Fibroblast of lung (primary cell): ENCODE results near the gene HLA-DMA. TPM values are rescaled to one million over a fixed set of nuclear protein-coding genes. Genes with fewer than 3 reads are reported as not detected.

Source experiments
- DNase-seq, 2 donors: peaks; one replicate each; pipeline versions ENCODE4 v3.0.0 to v3.0.0-alpha.2; 2010; ENCODE audit warnings: low read depth in 2 of 2
- H2AFZ ChIP-seq: 2 replicates; pipeline ENCODE4 v1.5.1; 2012; ENCODE audit warnings: low read length, control low read depth, inconsistent platforms
- H3K27ac ChIP-seq: 2 replicates; pipeline ENCODE4 v1.5.1; 2011; ENCODE audit warnings: low read length, control low read depth; ENCODE audit not compliant: insufficient read depth
- H3K27me3 ChIP-seq: 2 replicates; pipeline ENCODE4 v1.5.1; 2011; ENCODE audit warnings: mild to moderate bottlenecking, low read length; ENCODE audit not compliant: control insufficient read depth, insufficient read depth
- H3K36me3 ChIP-seq: 2 replicates; pipeline ENCODE4 v1.5.1; 2011; ENCODE audit warnings: low read length; ENCODE audit not compliant: control insufficient read depth, insufficient read depth
- H3K4me1 ChIP-seq: 2 replicates; pipeline ENCODE4 v1.5.1; 2011; ENCODE audit warnings: low read length; ENCODE audit not compliant: control insufficient read depth, insufficient read depth; ENCODE audit errors: extremely low read depth
- H3K4me2 ChIP-seq: 2 replicates; pipeline ENCODE4 v1.5.1; 2011; ENCODE audit warnings: low read length, control low read depth; ENCODE audit not compliant: insufficient read depth; ENCODE audit errors: extremely low read depth
- H3K4me3 ChIP-seq, 4 experiments: fragments of 200-600 bp in 1 of 4; sonication (generic) in 1 of 4; replicated peaks in 1 of 4; 2 replicates each; pipeline ENCODE4 v1.5.1; 2011 to 2016; ENCODE audit warnings: low read length in 4 of 4, low read depth in 3 of 4, mild to moderate bottlenecking in 3 of 4, control low read depth in 2 of 4, inconsistent platforms in 1 of 4, mixed read lengths in 1 of 4; ENCODE audit not compliant: insufficient read depth in 1 of 4; ENCODE audit errors: control extremely low read depth in 1 of 4
- H3K79me2 ChIP-seq: 2 replicates; pipeline ENCODE4 v1.5.1; 2012; ENCODE audit warnings: mild to moderate bottlenecking, low read length, inconsistent platforms; ENCODE audit not compliant: control insufficient read depth, insufficient read depth
- H3K9ac ChIP-seq: 2 replicates; pipeline ENCODE4 v1.5.1; 2011; ENCODE audit warnings: mild to moderate bottlenecking, low read length, control low read depth; ENCODE audit not compliant: insufficient read depth
- H3K9me3 ChIP-seq: 2 replicates; pipeline ENCODE4 v1.5.1; 2012; ENCODE audit warnings: low read depth, low read length; ENCODE audit not compliant: control insufficient read depth, insufficient read depth
- H4K20me1 ChIP-seq: 2 replicates; pipeline ENCODE4 v1.5.1; 2011; ENCODE audit warnings: low read length; ENCODE audit not compliant: control insufficient read depth, insufficient read depth; ENCODE audit errors: extremely low read depth
- CTCF ChIP-seq, 2 donors: IDR thresholded peaks in 1 of 2; conservative IDR thresholded peaks in 1 of 2; 1 replicate in 1 of 2; 2 replicates in 1 of 2; pipeline ENCODE4 v1.5.1; 2011 to 2012; ENCODE audit warnings: low read length in 2 of 2, control low read depth in 1 of 2, inconsistent platforms in 1 of 2, low read depth in 1 of 2, mild to moderate bottlenecking in 1 of 2
- EZH2 ChIP-seq: IDR thresholded peaks from 2 replicates; pipeline ENCODE4 v1.5.1; 2012; ENCODE audit warnings: low read length, control low read depth, mild to moderate bottlenecking; ENCODE audit errors: missing control alignments
- polyA minus RNA-seq: library from RNA; depleted of rRNA, polyadenylated mRNA; stranded (reverse); fragments of >200 nt; gene quantifications from 2 replicates; pipeline ENCODE4 v1.2.3, GENCODE V29; 2011; ENCODE audit warnings: low replicate concordance
- polyA plus RNA-seq, 2 donors: library from polyadenylated mRNA; depleted of rRNA in 1 of 2; stranded (reverse) in 1 of 2; unstranded in 1 of 2; fragments of >200 nt; gene quantifications; 2 replicates each; pipeline ENCODE4 v1.2.1, GENCODE V29; 2011 to 2012; ENCODE audit warnings: missing spikeins in 1 of 2
- total RNA-seq: library from RNA; depleted of rRNA; stranded (reverse); fragments of >200 nt; gene quantifications from 2 replicates; pipeline ENCODE4 v1.2.1, GENCODE V29; 2014

HLA-DMA gene
- 9.8 and 12.1 TPM in 2 replicates for total RNA-seq
- polyA plus RNA-seq, result 3.7 and 7.1 TPM in 2 replicates
- 6.0 and 13.7 TPM in 2 replicates for polyA plus RNA-seq (2012)
- polyA minus RNA-seq, result 4.1 and 20.2 TPM in 2 replicates

- H4K20me1 ChIP-seq, result no peaks in the 10 kb centered on the region
- no peak within 1 kb of the TSS for H3K27ac ChIP-seq
- no peak within 1 kb of the TSS for H3K9ac ChIP-seq
- peak within 1 kb of the TSS; percentile 81 for H2AFZ ChIP-seq
- no peaks in the 10 kb centered on the region for H3K79me2 ChIP-seq
- H3K4me3 ChIP-seq, result peak within 1 kb of the TSS in 1 of 4 experiments; percentile 33
- H3K4me2 ChIP-seq, result peak within 1 kb of the TSS; percentile 9
- no peaks in the 10 kb centered on the region for H3K36me3 ChIP-seq
- no peaks in the 10 kb centered on the region for H3K9me3 ChIP-seq
- H3K4me1 ChIP-seq, result no peaks in the 10 kb centered on the region
- no peaks in the 10 kb centered on the region for H3K27me3 ChIP-seq
- DNase-seq, result peak; percentile 84 to 97
- TF ChIP-seq CTCF (conservative IDR thresholded peaks at IDR 0.05 in 1 of 2, IDR thresholded peaks at IDR 0.05 in 1 of 2; ENCODE audit: low read depth in 1 of 2, low read length in 2 of 2) (peak; percentile 79 to 93), EZH2 (no peak)
Measured at GRCh38 chr6:32952817-32953739, at the start of gene HLA-DMA. Gene HLA-DMA, minus strand, starts transcription at chr6:32953097. Its CDS starts 61 bp downstream, at chr6:32953036.

GRCh38 chr6:33001685-33002084 lies 48.8 kb upstream of the HLA-DMA start:
- Histone ChIP-seq H3K36me3 (no peaks in the 10 kb centered on the region), H3K4me2 (no peak overlapping the region), H3K9me3 (no peaks in the 10 kb centered on the region), H3K79me2 (no peaks in the 10 kb centered on the region), H4K20me1 (no peaks in the 10 kb centered on the region), H2AFZ (no peak overlapping the region), H3K9ac (no peak overlapping the region), H3K27me3 (peaks cover 23% of the 10 kb centered on the region), H3K27ac (no peak overlapping the region), H3K4me1 (no peaks in the 10 kb centered on the region), H3K4me3 (no peak overlapping the region)
- DNase-seq, result no peak
- TF ChIP-seq EZH2 (no peak), CTCF (conservative IDR thresholded peaks at IDR 0.05 in 1 of 2, IDR thresholded peaks at IDR 0.05 in 1 of 2; ENCODE audit: low read depth in 1 of 2, low read length in 2 of 2) (no peak)

- no peak for DNase-seq
Measured at GRCh38 chr6:33000055-33000454, 47.2 kb upstream of the HLA-DMA start.

More at GRCh38 chr6:33000055-33000454, 47.2 kb upstream of the HLA-DMA start:
- Histone ChIP-seq H3K4me1 (no peaks in the 10 kb centered on the region), H3K27ac (no peak overlapping the region), H4K20me1 (no peaks in the 10 kb centered on the region), H3K79me2 (no peaks in the 10 kb centered on the region), H3K4me3 (no peak overlapping the region), H2AFZ (no peak overlapping the region), H3K9ac (no peak overlapping the region), H3K27me3 (peaks cover 29% of the 10 kb centered on the region), H3K36me3 (no peaks in the 10 kb centered on the region), H3K9me3 (no peaks in the 10 kb centered on the region), H3K4me2 (no peak overlapping the region)
- no peak for TF ChIP-seq EZH2
- no peak for TF ChIP-seq CTCF (conservative IDR thresholded peaks at IDR 0.05 in 1 of 2, IDR thresholded peaks at IDR 0.05 in 1 of 2; ENCODE audit: low read depth in 1 of 2, low read length in 2 of 2)
